HG02970 (cell line): ENCODE measurements around the gene DAPK2.
"Not testable (repeated sequence)": the region's sequence is repeated elsewhere in the genome, so short reads cannot be mapped to it uniquely, and the experiment has no call there.

Experiments
- ATAC-seq: cut with Tn5 transposase; IDR thresholded peaks from one replicate; pipeline ENCODE4 v1.9.1; 2021; ENCODE audit warnings: mild to moderate bottlenecking, moderate library complexity, moderate number of reproducible peaks; ENCODE audit not compliant: unreplicated experiment, low FRiP score

The DAPK2 gene

DNA sequence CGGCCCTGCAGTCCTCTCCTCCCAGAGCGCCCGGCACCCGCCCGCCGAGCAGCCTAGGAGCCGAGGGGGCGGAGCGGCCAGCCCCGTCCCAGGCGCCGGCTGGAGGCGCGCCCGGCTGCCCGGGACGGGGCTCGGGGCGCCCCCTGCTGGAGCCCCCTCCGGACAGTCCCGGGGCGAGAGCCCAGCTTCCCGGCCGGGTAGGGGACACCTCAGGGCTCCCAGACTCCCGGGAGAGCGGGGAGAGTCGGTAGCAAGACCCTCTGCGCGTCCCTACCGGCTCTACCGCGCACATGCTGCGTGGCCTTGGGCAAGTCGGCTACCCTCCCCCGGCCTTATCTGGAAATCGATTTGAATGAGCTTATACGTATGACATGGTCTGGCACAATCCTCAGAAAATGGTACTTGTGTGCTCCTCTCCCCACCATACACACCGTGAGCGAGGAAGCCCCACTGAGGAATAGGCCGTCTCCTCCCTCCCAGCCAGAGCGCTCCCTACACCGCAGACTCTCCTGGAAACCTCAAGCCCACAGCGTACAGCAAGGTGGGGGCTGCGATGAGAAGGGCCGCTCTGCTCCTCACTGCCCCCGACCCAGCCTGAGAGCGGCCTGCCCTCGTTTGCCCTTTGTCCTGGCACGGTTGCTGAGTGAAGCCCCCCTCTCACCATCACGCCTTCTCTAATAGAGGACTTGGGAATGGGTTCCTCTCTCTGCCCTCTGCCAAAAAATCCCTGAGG lies at the start of gene DAPK2:
TSS of gene DAPK2 (minus strand) at position 65 of the 733 bp plus-strand sequence. CDS start 6,224 bp downstream, outside the sequence.
- ATAC-seq = no peak

DNA sequence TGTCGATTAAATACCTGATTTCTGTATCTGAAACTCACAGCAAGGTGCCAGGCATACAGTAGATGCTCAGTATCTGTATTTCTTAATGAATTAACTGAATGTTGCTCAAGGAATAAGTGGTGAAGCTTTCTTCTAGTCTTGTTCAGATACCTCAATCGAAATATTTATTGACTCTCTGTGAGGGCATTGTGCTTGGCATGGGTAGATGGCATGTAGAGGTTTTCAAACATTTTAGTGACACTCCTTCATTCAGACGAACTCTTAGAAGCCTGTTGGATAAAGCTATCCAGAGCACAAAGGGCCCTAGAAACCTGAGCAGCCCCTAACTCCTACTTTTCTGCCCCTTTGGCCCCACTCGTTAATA lies 49.1 kb upstream of the DAPK2 start:
- no peak for ATAC-seq

DNA sequence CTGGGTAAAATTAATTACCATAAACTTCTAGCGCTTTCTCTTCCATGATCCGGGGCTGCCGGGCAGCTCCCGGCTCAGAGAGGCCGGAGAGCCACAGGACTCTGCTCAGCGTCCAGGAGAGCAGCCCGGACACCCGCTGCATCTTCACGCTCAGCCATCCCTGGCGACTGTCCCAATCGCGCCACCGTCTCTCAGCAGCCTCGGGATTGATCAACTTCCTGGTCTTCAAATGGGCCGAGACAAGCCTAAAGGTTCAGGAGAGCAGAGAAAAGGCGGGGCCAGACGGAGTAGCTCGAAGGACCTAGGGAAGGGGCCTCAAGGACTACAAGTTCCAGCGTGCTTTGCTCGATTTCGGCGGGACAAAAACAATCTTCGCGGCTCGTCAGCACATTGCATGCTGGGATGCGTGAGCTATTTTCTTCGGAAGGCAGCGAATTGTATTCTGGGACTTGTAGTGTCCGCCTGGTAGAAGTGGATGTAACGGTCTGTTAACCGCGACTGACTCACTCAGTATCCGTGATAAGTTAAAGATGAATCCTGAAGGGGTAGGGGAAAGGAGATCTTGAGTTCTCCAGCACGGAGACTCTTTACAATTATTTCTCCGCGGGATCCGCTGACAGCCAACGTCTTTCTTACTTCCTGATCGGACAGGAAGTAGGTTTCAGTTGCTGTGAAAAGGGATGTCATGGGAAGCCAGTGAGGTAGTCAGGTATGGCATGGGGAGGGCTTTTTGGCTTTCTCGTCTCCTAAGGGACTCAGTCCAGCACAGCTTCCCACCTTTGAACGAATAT lies 47.5 kb upstream of the DAPK2 start, which contains the start of gene CIAO2A:
TSS of gene CIAO2A (minus strand) at position 212 of the 791 bp plus-strand sequence. CDS start at position 142, 70 bp downstream.
- ATAC-seq = peak; percentile 72

DNA sequence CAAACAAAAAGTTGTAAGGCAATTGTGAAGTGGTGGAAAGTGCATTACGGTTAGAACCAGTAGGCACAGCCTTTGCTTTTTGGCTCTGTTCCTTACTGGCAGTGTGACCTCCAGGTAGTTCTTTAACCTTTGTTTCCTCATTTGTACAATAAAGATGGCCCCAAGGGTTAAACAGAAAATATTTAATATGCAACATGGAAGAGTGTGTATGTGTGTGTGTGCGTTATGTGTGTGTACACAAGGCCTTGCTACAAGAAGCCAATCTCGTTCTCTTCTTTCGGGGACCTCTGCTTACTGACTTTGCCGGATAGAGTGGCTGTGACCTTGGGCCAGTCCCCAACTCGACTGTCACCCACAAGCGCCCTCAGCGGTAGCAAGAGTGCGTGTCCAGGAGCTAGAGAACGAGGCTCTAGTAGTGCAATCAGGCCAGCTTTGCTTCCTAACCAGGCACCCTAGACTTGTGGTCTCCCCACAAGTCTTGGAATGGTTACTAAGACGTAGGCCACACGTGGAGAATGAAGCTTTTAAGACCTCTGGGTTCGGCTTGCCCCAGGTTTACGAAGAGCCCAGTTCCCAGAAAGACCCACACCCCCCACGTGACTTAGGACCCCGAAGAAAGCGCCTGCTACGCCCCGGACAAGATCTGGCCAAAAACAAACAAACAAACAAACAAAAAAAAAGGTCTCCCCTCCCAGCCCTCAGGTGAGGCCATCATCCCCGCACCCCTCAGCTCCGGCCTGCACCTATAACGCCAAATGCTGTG lies 46.8 kb upstream of the DAPK2 start:
- no peak for ATAC-seq

DNA sequence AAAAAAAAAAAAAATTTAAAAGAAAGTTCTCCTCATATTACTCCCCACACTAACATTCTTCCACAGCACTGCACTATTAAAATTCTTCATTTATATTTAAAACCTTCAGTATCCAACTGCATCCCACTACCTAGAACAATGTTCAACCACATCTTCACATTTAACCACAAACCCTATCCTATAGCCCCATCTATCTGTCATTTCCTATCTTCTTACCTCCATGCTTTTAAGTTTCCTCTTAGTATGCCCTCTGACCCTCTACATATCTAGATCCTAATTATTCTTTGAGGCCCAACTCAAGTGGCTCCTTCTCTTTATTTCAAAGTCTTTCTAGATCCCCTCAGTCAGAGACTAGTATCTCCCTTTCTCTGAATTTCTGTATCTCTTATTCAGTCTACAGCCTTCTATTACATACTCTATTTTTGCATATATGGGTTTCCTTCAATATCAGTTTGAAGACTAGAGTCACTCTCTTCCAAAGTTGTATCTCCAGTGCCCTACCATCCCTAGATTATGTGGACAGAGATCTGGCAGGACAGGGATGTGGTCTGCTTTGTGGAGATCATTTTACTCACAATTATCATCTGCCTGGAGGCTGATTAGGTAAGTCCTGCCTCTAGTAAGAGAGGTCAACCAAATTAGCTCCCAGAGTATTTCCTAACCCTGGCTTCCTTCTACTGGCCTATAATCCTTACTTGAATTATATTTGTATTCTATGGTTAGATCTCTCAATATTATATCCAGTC lies 46.0 kb upstream of the DAPK2 start:
- ATAC-seq = no peak

DNA sequence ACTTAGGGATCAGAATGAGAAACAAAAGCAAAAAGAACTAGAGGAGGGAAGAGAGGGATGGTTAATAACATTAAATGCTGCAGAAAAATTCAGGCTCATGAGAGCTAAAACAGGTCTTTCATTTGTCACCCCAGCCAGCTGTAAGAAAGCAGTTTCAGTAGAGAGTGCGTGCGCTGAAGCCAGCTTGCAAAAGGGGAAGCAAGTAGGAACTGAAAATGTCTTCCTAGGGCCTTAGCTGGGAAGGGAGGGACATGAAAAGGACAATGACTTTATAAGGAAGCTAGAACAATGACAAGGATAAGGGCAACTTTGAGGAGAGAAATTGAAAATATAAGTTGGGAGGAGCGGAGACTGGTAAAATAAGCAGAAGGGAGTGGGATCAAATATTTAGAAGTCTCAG lies 44.2 kb upstream of the DAPK2 start:
- ATAC-seq = no peak

DNA sequence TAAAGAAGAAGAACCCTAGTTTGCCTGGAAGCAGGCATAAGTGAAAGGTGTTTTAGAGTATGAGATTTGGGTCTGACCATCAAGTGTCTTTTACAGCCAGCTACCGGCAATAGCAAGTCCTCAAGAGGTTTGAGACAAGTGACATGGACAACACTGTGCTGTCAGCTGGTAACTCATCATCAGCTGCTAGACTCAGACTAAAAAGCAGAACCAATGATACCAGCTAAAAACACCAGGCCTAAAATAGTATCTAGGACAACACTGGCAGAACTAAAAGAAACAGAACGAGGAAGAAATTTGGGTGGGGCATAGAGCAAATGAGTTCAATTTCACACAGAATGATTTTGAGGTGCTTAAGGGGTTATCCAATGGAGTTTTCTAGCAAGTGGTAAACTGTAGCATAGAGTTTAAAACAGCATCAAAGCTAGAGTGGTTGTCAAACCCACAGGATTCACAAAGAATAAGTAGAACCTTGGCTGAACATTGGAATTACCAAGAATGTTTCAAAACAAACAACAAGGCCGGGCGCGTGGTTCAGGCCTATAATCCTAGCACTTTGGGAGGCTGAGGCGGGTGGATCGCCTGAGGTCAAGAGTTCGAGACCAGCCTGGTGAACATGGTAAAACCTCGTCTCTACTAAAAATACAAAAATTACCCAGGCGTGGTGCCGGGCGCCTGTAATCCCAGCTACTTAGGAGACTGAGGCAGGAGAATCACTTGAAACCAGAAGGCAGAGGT lies 43.4 kb upstream of the DAPK2 start:
- ATAC-seq = no peak

DNA sequence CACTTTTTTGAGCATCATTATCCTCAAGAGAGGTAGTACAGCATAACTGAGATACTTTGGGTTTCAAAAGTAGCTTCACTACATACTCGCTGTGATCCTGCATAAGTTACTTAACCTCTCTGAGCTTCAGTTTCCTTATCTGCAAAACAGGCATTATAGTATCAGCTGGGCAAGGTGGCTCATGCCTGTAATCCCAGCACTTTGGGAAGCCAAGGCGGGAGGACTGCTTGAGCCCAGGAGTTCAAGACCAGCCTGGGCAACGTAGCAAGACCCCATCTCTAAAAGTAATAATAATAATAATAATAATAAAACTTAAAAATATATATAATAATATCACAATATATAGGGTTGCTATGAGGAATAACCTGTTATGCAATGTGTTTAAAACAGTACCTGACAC lies 36.5 kb upstream of the DAPK2 start:
- no peak for ATAC-seq

DNA sequence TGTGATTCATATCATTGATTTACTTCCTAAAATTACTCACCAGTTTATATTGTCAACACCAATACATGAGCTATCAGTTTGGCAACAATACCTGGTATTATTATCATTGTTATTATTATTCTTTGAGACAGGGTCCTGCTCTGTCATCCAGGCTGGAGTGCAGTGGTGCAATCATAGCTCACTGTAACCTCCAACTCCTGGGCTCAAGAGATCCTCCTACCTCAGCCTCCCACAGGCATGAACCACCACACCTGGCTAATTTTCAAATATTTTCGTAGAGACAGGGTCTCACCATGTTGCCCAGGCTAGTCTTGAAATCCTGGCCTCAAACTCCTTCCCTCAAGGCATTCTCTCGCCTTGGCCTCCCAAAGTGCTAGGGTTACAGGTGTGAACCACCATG lies 27.2 kb upstream of the DAPK2 start:
- not testable (repeated sequence) for ATAC-seq

DNA sequence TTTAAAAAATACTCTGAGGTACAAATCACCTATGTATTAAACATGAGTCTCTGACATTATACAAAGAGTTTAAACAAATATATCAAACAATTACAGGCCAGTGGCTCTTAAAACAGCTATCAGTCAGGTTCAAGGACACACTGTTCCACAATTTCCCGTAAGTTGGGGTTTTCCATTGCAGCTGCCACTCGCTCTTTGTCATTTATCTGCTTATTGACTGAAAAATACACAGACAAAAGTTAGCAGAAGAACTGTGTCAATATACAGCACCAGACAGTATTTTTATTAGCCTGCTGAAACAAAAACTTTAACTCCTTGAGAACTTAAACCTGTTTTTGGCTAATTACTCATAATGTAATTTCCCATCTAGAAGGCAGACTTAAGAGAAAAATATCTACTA lies 26.5 kb upstream of the DAPK2 start:
- ATAC-seq = no peak

DNA sequence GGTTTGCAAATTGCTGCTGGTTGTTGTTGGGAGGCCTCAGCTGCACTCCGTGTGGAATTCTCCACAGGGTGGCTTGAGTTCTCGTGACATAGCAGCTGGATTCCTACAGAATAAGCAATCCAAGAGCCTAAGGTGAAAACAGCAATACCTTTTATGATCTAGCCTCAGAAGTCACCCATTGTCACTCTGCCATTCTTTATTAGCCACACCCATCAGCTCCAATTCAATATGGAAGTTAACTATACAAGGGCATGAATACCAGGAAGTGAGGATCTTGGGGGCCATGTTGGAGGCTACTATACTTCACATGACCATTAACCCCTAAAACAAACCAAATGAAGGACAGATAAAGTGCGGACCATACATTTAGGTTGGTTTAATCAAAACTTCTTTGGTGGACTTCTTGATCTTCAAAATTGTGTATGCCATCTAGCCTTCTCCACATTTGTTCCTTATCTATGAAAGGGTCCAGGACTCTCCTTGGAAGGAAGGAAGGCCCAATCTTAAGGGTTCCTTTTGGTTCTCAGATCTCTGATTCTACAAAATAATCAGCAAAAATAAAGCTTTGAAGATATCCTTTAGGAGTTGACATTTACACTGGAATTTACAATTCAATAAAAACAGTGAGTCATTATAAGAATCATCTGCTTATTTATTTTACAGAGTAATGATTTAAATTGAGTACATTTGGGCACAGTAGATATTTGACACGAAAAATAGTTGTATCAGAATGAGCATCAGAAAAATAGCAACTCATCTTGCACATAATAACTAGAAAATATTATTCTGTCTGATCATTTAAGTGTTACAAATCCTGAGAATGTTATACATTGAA lies 25.9 kb upstream of the DAPK2 start:
- no peak for ATAC-seq

DNA sequence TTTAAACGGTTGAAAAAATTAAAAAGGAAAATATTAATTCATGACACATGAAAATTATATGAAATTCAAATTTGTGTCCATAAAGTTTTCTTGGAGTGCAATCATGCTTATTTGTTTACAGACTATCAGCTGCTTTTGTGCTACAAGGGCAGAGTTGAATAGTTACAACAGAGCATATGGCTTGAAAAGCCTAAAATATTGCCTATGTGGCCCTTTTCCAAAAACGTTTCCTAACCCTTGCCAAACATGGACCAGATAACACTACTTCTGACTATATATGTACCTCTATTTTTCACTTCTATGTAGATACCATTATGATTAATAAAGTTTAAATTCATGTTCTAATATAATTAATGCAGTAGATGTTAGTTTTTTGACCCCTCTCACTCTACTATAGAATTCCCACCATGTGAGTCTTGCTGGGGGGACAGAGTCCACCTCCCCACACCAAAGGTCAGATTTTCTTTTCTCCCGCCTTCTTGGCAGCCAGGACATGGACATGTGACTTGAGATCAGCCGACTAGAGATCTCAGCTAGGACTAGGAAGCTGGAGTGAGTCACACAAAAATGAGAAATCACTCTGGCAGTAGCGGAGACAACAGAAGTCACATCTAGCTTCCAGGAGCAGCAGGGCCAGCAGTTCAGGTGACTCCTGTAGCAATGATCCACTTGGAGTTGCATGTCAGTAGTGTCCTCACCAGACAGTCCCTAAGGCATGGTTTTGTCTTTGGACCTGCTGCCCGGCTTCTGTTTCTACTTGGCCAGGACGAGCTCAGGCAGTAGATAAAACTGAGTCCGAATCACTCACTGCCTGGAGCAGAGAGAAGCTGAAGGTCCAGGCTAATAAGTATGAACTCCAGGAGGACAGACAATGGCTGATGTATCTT lies 24.9 kb upstream of the DAPK2 start:
- ATAC-seq = no peak

DNA sequence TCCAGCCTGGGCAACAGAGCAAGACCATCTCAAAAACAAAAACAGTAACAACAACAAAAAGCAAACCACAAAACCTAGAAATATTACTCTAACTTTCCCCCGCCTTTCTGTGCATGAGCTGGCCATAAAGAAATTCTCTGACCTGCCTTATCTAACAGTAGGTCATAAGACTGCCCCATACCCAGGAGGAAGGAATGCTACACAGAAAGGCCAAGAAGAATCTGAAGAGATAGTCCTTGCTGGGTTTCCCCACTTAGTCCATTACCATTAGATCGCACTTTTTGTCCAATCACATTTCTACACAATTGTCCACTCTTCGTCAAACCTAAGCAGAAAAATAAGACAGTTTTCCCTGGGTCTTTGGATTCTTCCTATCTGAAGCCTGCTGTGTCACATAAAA lies 23.8 kb upstream of the DAPK2 start:
- ATAC-seq = no peak

DNA sequence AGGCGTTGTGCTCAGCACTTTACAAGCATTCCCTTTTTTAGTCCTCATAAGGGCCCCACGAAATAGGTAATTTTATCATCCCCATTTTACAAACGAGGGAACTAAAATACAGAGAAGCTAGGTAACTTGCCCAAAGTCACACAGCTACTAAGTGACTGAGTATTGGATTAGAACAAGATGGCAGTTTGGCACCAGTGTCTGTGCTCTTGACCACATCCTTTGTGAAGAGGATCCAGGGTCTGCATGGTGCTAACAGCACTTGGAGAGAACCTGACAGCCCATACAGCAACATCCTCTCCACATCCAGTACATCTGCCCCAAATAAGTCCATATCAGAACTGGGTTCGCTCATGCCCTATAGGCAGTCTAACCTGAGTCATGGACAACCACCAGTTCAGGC lies 21.8 kb upstream of the DAPK2 start:
- no peak for ATAC-seq

DNA sequence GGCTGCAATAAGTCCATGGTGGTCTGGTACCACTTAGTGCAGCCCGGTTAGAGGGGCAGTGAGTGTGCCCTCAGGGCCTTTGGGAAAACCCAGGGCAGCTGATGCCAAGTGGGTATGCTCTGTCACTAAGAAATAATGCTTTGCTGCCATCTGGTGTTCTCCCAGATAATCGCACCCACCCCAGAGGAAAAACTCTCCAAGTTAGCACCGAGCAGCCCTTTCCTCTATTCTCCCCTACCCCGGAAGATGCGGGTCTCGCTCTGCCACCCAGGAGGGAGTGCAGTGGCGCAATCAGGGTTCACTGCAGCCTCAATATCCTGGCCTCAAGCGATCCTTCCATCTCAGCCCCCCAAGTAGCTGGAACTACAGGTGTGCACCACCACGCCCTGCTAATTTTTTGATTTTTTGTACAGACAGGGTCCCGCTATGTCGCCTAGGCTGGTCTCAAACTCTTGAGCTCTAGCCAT lies 21.3 kb upstream of the DAPK2 start:
- ATAC-seq = peak; percentile 60

DNA sequence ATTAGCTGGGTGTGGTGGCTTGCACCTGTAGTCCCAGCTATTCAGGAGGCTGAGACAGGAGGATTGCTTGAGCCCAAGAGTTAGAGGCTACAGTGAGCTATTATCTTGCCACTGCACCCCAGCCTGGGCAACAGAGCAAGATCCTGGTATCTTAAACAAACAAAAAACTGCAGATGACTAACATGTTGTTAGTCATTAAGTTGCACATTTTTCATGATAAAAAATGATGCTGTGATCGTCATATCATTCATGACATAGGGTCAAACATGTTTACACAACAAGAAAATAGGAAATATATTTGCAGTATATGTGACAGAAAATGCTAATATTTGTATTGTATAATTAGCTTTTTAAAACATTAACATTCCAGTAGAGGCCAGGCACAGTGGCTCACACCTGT lies 20.2 kb upstream of the DAPK2 start:
- ATAC-seq = no peak

DNA sequence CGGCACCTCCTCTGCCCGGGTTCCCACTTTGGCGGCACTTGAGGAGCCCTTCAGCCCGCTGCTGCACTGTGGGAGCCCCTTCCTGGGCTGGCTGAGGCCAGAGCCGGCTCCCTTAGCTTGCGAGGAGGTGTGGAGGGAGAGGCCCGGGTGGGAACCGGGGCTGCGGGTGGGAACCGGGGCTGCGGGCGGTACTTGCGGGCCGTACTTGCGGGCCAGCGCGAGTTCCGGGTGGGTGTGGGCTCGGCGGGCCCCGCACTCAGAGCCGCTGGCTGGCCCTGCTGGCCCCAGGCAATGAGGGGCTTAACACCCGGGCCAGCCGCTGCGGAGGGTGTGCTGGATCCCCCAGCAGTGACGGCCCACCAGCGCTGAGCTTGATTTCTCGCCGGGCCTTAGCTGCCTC lies 14.4 kb upstream of the DAPK2 start:
- ATAC-seq = no peak

DNA sequence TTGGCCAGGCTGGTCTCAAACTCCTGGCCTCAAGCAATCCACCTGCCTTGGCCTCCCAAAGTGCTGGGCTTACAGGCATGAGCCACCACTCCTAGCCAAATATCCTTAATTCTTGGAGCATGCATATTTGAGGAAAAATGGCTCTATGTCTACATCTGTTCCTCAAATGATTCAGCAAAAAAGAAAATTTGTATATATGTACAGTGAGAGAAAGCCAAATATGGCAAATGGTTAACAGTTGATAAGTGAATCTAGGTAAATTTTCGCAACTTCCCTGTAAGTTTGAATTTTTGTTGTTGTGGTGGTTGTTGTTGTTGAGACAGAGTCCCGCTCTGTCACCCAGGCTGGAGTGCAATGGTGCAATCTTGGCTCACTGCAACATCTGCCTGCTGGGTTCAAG lies 12.8 kb upstream of the DAPK2 start:
- not testable (repeated sequence) for ATAC-seq
